ENCODE data around the gene CGREF1. TPM values are rescaled to one million over a fixed set of nuclear protein-coding genes. Genes with fewer than 3 reads are reported as not detected.

Gene CGREF1
- total RNA-seq, 1 donor from 2014 or later: 2.4 TPM

DNA sequence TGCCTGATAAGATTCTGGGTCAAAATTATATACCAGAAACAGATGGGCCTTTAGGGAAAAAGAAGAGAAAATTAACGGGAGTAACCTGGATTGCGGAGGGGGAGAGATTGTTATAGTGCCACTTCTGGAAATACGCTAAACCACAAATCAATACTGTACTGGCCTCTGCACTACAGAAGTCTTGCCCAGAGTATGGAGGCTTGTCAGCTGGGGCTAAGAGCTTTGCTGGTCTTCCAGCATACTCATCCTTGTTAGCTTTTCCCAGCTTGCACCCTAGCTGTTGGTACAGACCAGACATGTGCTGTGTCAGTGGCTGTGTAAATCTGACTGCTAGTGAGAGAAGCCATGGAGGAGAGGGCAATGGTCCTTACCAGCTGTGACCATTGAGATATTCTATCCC lies 58.6 kb downstream of the CGREF1 start:
- H3K9me3 Mint-ChIP-seq: no peaks in the 10 kb centered on the region
- H3K4me3 Mint-ChIP-seq: no peak overlapping the region
- H3K27me3 Mint-ChIP-seq: no peaks in the 10 kb centered on the region
- peaks cover 4% of the 10 kb centered on the region for H3K36me3 Mint-ChIP-seq
- DNase-seq (ENCODE audit: extremely low spot score, unreplicated experiment): no peak
- TF ChIP-seq CTCF (conservative IDR thresholded peaks at IDR 0.05): no peak
- H3K27ac Mint-ChIP-seq: no peak overlapping the region
- H3K4me1 Mint-ChIP-seq (ENCODE audit: unreplicated experiment): peaks cover 5% of the 10 kb centered on the region

- DNase-seq (ENCODE audit: extremely low spot score, unreplicated experiment): no peak
- no peaks in the 10 kb centered on the region for H3K9me3 Mint-ChIP-seq
- peaks cover 5% of the 10 kb centered on the region for H3K4me1 Mint-ChIP-seq (ENCODE audit: unreplicated experiment)
- H3K27ac Mint-ChIP-seq: no peak overlapping the region
- no peak overlapping the region for H3K4me3 Mint-ChIP-seq
- TF ChIP-seq CTCF (conservative IDR thresholded peaks at IDR 0.05): no peak
- peaks cover 5% of the 10 kb centered on the region for H3K36me3 Mint-ChIP-seq
- H3K27me3 Mint-ChIP-seq: no peaks in the 10 kb centered on the region
Measured at GRCh38 chr2:27059141-27059820, 59.6 kb downstream of the CGREF1 start.

- Mint-ChIP-seq H3K27ac (no peak overlapping the region), H3K36me3 (peaks cover 10% of the 10 kb centered on the region), H3K27me3 (no peaks in the 10 kb centered on the region), H3K4me3 (no peak overlapping the region), H3K4me1 (ENCODE audit: unreplicated experiment) (no peaks in the 10 kb centered on the region), H3K9me3 (no peaks in the 10 kb centered on the region)
- DNase-seq (ENCODE audit: extremely low spot score, unreplicated experiment): no peak
- TF ChIP-seq CTCF (conservative IDR thresholded peaks at IDR 0.05): no peak
Measured at GRCh38 chr2:27058210-27058609, 60.7 kb downstream of the CGREF1 start.

DNA sequence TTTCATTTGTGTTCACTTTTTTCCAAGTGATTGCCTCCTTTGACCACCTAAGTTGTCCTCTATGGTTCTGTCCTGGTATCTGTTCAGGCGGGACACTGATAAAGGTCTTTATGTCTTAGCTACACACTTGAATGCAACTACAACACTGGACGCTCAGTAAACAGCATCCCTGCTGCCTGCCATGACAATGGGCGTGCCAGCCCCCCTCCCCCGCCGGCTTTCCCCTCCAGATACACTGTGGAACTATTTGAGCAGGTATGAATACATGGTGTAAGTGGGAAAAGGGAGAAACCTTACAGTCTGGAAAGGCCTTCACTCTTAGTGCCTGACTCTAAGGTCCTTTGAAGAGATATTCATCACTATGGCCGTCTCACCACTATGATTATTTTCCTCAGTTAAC lies 61.7 kb downstream of the CGREF1 start:
- H3K4me1 Mint-ChIP-seq (ENCODE audit: unreplicated experiment): peaks cover 1% of the 10 kb centered on the region
- H3K36me3 Mint-ChIP-seq: peaks cover 10% of the 10 kb centered on the region
- no peak overlapping the region for H3K4me3 Mint-ChIP-seq
- H3K9me3 Mint-ChIP-seq: no peaks in the 10 kb centered on the region
- no peaks in the 10 kb centered on the region for H3K27me3 Mint-ChIP-seq
- no peak for TF ChIP-seq CTCF (conservative IDR thresholded peaks at IDR 0.05)
- no peak overlapping the region for H3K27ac Mint-ChIP-seq
- no peak for DNase-seq (ENCODE audit: extremely low spot score, unreplicated experiment)

GRCh38 chr2:27054721-27055120 lies 64.2 kb downstream of the CGREF1 start:
- no peak for DNase-seq (ENCODE audit: extremely low spot score, unreplicated experiment)
- Mint-ChIP-seq H3K4me1 (ENCODE audit: unreplicated experiment) (peaks cover 18% of the 10 kb centered on the region), H3K4me3 (no peak overlapping the region), H3K9me3 (peaks cover 7% of the 10 kb centered on the region), H3K36me3 (peaks cover 22% of the 10 kb centered on the region), H3K27me3 (peaks cover 14% of the 10 kb centered on the region), H3K27ac (no peak overlapping the region)
- no peak for TF ChIP-seq CTCF (conservative IDR thresholded peaks at IDR 0.05)
